Left renal pelvis (tissue), 4 donors: Measurements from ENCODE around the gene A4GALT. TPM values are rescaled to one million over a fixed set of nuclear protein-coding genes. Genes with fewer than 3 reads are reported as not detected.
"Not testable (repeated sequence)": the region's sequence is repeated elsewhere in the genome, so short reads cannot be mapped to it uniquely, and the experiment has no call there.

Experiments used
- DNase-seq, 4 donors: peaks; one replicate each; pipeline ENCODE4 v3.0.0-alpha.2; 2013; ENCODE audit warnings: low read depth in 4 of 4, low spot score in 3 of 4
- polyA plus RNA-seq, 4 donors: library from polyadenylated mRNA; unstranded; fragments of 120-200 nt; gene quantifications; one replicate each; pipeline ENCODE4 v1.2.1, GENCODE V29; 2013; ENCODE audit not compliant: insufficient read length in 4 of 4

The A4GALT gene
- polyA plus RNA-seq, 4 donors, result 1.8 to 23.3 (median 15.1) TPM

DNA sequence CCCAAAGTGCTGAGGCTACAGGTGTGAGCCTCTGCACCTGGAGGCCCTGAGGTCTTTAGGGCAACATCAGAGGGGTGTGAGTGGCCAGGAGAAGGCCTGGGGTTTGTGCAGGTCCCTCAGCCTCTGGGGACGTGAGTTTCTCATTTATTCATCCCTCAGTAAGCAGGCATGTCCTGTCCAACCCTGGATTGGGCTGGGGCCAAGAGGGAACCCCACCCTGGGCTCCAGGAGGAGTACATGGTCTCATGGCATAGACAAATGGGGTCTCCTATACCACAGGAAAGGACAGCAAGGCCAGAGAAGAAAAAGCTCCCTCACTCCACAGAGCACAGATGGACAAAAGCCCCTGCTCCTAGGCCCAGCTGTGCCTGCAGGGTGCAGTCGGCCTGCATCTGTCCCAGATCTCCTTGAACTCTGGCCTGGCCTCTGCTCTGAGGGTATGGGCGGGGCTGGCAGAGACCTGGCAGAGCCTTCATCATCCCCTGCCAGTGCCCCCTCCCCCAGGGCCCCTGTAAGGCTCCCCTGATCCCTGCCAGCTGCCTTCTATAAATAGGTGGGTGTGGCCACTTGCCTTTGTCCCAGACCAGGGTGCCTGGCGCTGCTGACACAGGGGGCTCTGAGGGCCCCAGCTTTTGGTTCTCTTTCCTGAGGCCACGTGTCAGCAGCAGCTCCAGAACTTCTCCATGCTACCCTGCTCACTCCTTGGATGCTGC is 34.6 kb downstream of the A4GALT start:
- DNase-seq, result no peak

GRCh38 chr22:42684462-42685195 is 36.0 kb downstream of the A4GALT start:
- no peak for DNase-seq

DNA sequence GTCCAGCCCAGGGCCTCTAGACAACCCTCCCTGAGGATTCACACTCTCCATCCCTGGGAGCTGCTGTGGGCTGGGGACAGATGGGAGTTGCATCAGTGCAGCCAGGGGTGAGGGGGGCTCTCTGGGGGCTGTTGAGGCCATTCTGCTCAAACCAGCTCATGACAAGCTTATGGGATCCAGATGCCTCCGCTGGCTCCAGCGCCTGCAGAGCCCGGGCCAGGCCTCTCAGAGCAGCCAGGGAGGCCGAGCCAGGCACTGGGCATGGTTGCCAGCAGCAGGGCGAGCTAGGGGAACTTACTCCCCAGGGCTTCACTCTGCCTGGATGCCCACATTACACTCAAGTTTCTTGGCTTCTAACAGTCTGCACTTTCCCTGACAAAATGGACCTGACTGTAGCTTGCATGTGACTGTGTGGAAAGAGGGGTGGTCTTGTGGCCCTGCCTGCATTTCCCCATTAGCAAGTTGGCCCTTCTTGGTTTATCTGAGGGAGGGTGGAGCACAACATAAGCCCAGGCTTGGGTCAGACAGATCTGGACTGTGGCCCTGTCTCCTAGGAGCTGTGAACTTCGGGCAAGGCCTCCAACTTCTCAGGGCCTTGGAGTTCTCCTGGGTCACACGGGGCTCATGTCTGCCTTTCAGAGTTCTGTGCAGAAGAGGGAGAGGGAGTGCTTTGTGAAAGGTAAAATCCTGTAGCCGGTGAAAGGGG is 36.9 kb downstream of the A4GALT start:
- DNase-seq, result no peak

GRCh38 chr22:42682113-42682851 is 38.4 kb downstream of the A4GALT start:
- no peak for DNase-seq

- no peak for DNase-seq
Observed at GRCh38 chr22:42680648-42681047, 40.0 kb downstream of the A4GALT start.

- no peak for DNase-seq
Observed at GRCh38 chr22:42679691-42680090, 41.0 kb downstream of the A4GALT start.

GRCh38 chr22:42678894-42679293 is 41.8 kb downstream of the A4GALT start:
- no peak for DNase-seq

- DNase-seq, result not testable (repeated sequence)
Observed at GRCh38 chr22:42677936-42678335, 42.7 kb downstream of the A4GALT start.

DNA sequence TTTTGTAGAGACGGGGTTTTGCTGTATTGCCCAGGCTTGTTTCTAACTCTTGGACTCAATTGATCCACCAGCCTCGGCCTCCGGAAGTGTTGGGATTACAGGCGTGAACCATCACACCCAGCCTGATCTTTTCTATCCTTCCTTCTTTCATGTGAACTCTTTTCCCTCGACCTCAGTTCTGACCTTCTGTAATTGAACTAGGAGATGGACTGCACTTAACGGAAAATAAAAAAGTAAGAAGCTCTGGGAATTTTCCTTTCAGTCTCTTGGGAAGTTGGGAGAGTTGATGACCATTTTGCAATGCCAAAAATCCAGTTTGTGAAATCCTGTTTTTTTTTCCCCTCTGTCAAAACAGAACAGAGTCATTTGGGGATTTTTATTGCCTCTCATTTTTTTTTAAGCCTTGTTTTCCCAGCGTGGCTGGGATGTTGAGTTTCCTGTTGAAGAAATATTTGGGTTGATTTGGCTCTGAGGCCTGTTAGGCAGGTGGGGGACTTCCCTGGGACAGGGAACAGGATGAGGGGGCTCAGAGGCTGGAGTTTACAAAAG is 44.5 kb downstream of the A4GALT start:
- DNase-seq, result no peak

DNA sequence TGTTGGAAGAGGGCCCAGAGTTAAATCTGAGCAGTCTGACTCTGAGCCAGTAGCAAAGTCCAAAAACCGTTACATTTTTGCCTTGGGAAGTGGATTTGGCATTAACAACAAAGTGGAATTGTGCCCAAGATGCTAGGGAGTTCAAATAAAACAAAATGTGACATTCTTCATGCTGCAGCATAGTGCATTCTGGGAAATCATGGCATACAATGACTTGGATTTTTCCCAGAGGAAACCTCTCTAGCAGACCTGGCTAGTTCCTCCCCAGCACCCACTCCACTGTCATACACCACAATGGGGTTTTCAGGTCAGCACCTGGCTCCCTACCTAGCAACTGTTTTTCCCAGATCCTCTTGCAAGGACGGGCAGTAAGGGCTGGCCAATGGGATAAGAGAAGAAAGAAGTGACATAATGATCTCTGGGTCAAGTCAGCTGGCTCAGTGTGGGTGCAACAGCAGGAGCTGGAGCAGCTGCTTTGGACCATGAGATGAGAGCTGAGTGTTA is 46.7 kb downstream of the A4GALT start:
- no peak for DNase-seq

DNA sequence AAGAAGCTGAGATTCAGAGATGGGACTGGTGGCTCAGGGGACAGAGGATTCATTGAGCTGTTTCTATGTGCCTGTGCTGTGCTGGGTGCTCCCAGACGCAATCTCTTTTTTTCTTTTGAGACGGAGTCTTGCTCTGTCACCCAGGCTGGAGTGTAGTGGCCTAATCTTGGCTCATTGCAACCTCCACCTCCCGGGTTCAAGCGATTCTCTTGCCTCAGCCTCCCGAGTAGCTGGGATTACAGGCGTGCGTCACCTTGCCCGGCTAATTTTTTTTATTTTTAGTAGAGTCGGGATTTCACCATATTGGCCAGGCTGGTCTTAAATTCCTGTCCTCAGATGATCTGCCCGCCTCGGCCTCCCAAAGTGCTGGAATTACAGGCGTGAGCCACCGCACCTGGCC is 47.6 kb downstream of the A4GALT start:
- not testable (repeated sequence) for DNase-seq

GRCh38 chr22:42670921-42671709 is 49.6 kb downstream of the A4GALT start:
- no peak for DNase-seq

GRCh38 chr22:42670046-42670445 is 50.6 kb downstream of the A4GALT start:
- no peak for DNase-seq

DNA sequence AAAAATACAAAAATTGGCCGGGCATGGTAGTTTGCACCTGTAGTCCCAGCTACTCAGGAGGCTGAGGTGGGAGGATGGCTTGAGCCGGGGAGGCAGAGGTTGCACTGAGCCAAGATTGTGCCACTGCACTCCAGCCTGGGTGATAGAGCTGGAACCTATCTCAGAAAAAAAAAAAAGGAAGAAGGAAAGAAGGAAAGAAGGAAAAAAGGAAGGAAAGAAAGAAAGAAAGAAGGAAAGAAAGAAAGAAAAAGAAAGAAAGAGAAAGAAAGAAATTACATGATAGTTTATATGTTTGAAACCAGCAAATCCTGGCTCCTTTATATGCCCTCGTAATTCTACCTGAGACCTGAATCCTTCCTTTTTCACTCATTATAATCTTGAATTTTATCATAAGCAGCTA is 54.3 kb downstream of the A4GALT start:
- DNase-seq, result not testable (repeated sequence)

GRCh38 chr22:42664976-42665831 is 55.5 kb downstream of the A4GALT start:
- DNase-seq, result no peak

- DNase-seq, result peak in 2 of 4 donors; percentile 63 to 67
Observed at GRCh38 chr22:42661985-42662831, 58.5 kb downstream of the A4GALT start.

- DNase-seq, result no peak
Observed at GRCh38 chr22:42656578-42656977, 64.1 kb downstream of the A4GALT start.

DNA sequence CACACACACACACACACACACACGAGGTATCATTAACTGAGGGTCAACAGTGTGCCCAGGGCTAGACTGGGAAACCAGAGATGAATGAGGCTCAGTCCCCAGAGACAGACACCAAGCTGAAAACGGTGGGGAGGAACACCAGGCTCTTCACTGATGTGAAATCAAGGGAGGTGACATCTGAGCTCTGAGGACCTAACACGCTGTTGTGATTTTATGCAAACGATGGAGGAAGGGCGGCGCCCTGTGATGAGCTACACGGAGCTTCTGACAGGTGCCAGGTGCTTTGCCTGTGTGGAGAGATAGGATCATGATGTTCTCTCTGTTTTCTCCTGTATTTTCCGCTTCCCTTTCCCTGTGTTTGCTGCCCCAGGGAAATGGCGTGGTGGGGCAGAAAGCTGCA is 65.0 kb downstream of the A4GALT start:
- no peak for DNase-seq
